ENCODE results near the gene PBX1. TPM values are rescaled to one million over a fixed set of nuclear protein-coding genes. Genes with fewer than 3 reads are reported as not detected.
A peak's percentile ranks its signal among the peaks of the same experiment; 100 is the strongest.

Gene PBX1
- total and polyA plus RNA-seq, 5 experiments from 2014 or later, result 0.08 to 1.8 (median 1.4) TPM; not detected in 2

DNA sequence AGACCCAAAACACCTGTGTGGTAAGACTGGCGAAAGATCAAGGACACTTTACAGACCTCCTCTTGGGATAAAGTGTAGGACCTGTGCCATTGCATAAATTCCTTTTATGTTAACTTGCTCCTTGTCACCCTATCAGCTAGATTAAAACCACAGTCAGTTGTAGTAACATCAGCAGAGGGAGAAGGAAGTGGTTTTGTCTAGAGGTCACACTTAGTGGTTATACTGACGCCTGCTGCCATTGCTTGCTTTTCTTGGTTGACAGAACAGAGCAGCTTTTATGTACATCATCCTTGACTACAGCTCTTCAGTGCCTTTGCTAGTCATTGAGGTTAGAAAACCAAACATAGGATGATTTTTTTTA lies 101.4 kb downstream of the PBX1 start:
- no peak overlapping the region for H3K4me3 Mint-ChIP-seq
- H3K27me3 Mint-ChIP-seq, result peaks cover 0 to 4% (median 0%) of the 10 kb centered on the region in 5 donors
- peak; percentile 92 for ATAC-seq
- peaks cover 0 to 10% (median 2%) of the 10 kb centered on the region in 9 donors for H3K9me3 Mint-ChIP-seq
- peaks cover 8 to 16% (median 13%) of the 10 kb centered on the region in 4 donors for H3K4me1 Mint-ChIP-seq
- no peaks in the 10 kb centered on the region for H3K36me3 Mint-ChIP-seq
- H3K27ac Mint-ChIP-seq, result peak overlapping the region in 5 of 10 donors; percentile 27 to 77 (median 66)
- POLR2A ChIA-PET, result no interaction called here
- DNase-seq, result peak in 5 of 10 donors; percentile 12 to 66 (median 64)

DNA sequence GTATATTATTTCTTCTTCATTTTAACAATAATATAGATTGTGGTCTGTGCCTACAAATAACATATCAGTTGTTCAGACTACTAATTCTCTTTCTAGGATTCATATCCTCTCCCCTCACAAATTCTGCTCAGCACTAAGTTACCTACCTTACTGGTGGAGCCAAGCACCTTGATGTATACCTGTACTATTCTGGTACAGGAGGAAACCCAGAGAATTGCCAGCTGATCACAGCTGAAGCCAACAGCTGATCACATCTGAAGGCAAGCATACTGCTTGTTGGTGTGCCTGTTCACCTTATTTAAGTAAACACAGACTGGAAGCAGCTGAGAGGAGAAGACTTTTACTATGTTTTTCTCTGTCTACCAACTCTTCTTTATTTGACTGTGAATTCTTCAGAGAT lies 101.8 kb downstream of the PBX1 start:
- peak overlapping the region in 8 of 10 donors; percentile 30 to 88 (median 54) for H3K27ac Mint-ChIP-seq
- peaks cover 8 to 16% (median 13%) of the 10 kb centered on the region in 4 donors for H3K4me1 Mint-ChIP-seq
- DNase-seq (peak in 2 of 10 donors; percentile 7 to 35), ATAC-seq (peak; percentile 58 to 59)
- H3K9me3 Mint-ChIP-seq, result peaks cover 0 to 10% (median 2%) of the 10 kb centered on the region in 9 donors
- POLR2A ChIA-PET, result no interaction called here
- no peaks in the 10 kb centered on the region for H3K36me3 Mint-ChIP-seq
- no peak overlapping the region for H3K4me3 Mint-ChIP-seq
- H3K27me3 Mint-ChIP-seq, result peaks cover 0 to 2% (median under 1%) of the 10 kb centered on the region in 5 donors

DNA sequence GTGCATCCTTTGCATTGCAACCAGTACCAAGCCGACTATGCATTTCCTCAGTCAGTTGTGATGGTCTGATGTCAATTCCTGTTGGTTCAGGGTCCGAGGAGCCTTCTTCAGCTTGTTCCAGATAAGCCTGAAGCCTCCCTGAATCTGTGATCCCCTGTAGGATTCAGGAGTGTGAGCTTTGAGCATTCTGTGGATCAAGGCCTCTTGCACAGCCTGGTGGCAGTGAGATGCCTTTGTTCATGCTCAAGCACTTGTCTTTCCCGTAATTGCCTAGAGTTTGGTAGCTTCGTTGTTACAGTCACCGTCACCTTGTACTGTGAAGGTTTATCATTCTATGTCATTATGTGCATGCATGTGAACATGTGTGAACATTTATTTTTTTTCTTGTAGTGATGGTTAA lies 103.5 kb downstream of the PBX1 start:
- no peak for ATAC-seq
- no peak overlapping the region for H3K4me3 Mint-ChIP-seq
- H3K9me3 Mint-ChIP-seq, result peaks cover 0 to 10% (median 2%) of the 10 kb centered on the region in 9 donors
- peaks cover 0 to 3% (median 0%) of the 10 kb centered on the region in 5 donors for H3K27me3 Mint-ChIP-seq
- no peaks in the 10 kb centered on the region for H3K36me3 Mint-ChIP-seq
- H3K27ac Mint-ChIP-seq, result no peak overlapping the region
- DNase-seq, result no peak
- H3K4me1 Mint-ChIP-seq, result peaks cover 8 to 16% (median 13%) of the 10 kb centered on the region in 4 donors
- POLR2A ChIA-PET, result no interaction called here

DNA sequence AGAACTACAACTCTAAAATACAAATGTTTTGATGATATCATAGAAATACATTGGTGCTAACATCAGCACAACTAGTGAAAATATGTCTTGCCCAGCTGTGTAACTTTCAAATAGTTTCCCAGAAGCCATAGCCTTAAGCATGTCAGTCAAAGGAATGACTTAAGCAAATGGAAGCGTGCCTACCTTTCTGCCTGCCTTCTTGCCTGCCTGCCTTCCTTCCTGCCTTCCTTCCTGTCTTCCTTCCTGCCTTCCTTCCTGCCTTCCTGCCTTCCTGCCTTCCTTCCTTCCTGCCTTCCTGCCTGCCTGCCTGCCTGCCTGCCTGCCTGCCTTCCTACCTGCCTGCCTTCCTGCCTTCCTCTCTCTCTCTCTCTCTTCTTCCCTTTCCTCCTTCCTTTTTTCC lies 104.0 kb downstream of the PBX1 start:
- peaks cover 0 to 3% (median 0%) of the 10 kb centered on the region in 5 donors for H3K27me3 Mint-ChIP-seq
- no peak overlapping the region for H3K4me3 Mint-ChIP-seq
- no peaks in the 10 kb centered on the region for H3K36me3 Mint-ChIP-seq
- POLR2A ChIA-PET, result no interaction called here
- no peak for ATAC-seq
- peaks cover 0 to 10% (median 2%) of the 10 kb centered on the region in 9 donors for H3K9me3 Mint-ChIP-seq
- no peak for DNase-seq
- peaks cover 8 to 16% (median 13%) of the 10 kb centered on the region in 4 donors for H3K4me1 Mint-ChIP-seq
- peak overlapping the region in 1 of 10 donors; percentile 87 for H3K27ac Mint-ChIP-seq

DNA sequence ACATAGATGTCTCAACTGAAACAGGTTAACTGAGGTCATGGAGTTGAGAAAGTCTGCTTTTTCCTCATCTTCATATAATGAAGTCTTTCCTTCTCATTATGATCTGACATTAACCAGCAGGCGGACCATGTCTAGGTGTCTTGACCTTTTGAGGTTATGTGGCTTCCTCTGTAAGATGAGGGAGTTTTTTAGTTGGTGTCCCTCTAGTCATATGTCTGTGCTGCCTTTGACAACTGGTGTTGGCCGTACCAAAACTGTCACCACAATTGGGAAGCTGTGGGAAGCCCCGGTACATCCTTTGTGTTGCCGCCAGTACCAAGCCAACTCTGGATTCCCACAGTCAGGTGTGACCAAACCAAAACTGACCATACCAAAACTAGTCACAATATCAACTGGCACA lies 105.1 kb downstream of the PBX1 start:
- ATAC-seq (no peak), DNase-seq (no peak)
- Mint-ChIP-seq H3K4me1 (peaks cover 8 to 16% (median 13%) of the 10 kb centered on the region in 4 donors), H3K4me3 (no peak overlapping the region), H3K36me3 (no peaks in the 10 kb centered on the region), H3K27me3 (peaks cover 0 to 4% (median 2%) of the 10 kb centered on the region in 5 donors), H3K9me3 (peaks cover 0 to 15% (median 3%) of the 10 kb centered on the region in 9 donors), H3K27ac (no peak overlapping the region)
- POLR2A ChIA-PET, result no interaction called here

DNA sequence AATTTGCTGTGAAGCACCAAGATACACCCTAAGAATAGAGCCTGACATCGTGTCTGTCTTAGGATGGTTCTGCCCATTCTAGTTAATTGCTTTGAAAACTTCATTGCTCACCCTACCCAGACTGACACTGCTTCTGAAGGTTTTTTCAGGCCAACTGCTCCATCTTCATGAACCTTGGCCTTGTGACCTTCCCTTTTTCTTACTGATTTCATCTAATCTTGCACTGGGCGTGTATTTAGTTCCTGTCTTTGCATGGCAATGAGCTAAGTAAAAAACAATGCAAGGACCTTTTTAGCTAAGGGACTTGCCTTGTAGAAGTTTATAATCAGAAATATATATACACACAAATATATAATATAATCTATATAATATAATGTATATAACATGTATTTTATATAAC lies 108.0 kb downstream of the PBX1 start:
- no peak overlapping the region for H3K4me3 Mint-ChIP-seq
- H3K27ac Mint-ChIP-seq, result no peak overlapping the region
- POLR2A ChIA-PET, result no interaction called here

DNA sequence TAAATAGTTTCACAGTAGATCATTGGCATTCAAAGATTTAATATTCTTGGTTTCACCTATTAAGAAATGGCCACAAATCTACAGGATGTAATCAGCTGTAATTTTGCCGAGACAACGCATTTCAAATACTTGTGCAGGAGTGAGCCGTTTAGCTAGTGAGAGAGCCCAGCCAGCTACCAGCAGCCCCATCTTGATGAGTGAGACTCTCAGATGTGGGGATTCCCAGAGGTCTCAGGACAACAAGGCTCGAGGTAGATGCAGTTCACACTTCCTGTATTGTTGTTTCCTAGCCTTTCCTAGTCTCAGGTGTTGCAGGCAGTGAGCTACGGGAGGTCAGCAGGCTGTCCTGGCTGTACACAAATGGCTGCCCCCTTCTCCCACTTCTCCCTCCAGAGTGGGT lies 108.6 kb downstream of the PBX1 start:
- Mint-ChIP-seq H3K4me3 (no peak overlapping the region), H3K4me1 (peaks cover 0 to under 1% (median 0%) of the 10 kb centered on the region in 4 donors), H3K36me3 (peaks cover 0 to 4% (median 0%) of the 10 kb centered on the region in 3 donors), H3K27me3 (peaks cover 0 to 7% (median 2%) of the 10 kb centered on the region in 5 donors), H3K9me3 (peaks cover 0 to 23% (median 5%) of the 10 kb centered on the region in 9 donors), H3K27ac (no peak overlapping the region)
- ATAC-seq, result no peak
- POLR2A ChIA-PET, result no interaction called here
- DNase-seq, result no peak

More for the DNA sequence above, 108.0 kb downstream of the PBX1 start:
- H3K27me3 Mint-ChIP-seq, result peaks cover 0 to 7% (median 2%) of the 10 kb centered on the region in 5 donors
- H3K9me3 Mint-ChIP-seq, result peaks cover 0 to 23% (median 5%) of the 10 kb centered on the region in 9 donors
- no peaks in the 10 kb centered on the region for H3K4me1 Mint-ChIP-seq
- ATAC-seq (no peak), DNase-seq (no peak)
- H3K36me3 Mint-ChIP-seq, result peaks cover 0 to 4% (median 0%) of the 10 kb centered on the region in 3 donors

DNA sequence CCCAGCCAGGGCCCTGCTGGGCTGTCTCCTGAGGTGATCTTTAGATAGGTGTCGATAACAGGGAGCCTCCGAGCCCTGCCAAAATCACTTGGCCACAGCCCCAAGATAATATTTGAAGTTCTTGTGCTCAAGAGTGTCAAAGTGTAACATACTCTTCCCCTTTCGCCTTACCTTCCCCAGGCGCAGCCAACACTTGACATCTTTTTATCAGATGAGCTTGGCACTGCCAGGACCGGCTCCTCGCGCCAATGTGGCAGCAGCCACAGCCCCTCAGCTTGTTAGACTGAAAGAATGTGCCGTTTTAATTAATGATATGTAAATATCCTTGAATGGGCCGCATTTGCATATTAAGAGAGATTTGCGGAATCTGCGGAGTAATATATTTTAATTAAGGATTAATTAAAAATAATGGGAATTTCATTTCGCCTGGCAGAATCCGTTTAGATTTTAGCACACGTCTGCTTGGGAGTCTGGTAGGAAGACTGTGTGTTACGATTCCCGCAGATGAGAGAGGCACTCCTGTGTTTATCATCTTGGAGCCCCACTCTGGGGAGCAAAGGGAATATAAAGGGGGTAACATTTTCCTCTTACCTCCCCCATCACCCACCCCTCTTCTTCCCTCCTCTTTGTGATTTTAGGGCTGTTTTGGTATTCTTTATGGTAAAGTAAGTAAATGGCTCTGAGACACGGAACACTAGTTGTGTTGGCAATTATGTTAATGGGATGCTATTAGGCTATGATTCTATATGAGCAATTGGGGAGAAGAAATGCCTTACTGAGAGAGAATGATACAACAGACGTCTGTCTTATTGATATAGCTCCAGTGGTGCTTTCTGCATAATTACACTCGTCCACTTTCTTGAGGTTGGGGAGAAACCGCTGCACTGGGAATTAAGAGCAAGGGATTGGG lies 109.8 kb downstream of the PBX1 start:
- ATAC-seq (no peak), DNase-seq (no peak)
- peaks cover 0 to 13% (median 3%) of the 10 kb centered on the region in 9 donors for H3K9me3 Mint-ChIP-seq
- POLR2A ChIA-PET, result no interaction called here
- peaks cover 0 to 7% (median 2%) of the 10 kb centered on the region in 5 donors for H3K27me3 Mint-ChIP-seq
- H3K36me3 Mint-ChIP-seq, result peaks cover 0 to 4% (median 0%) of the 10 kb centered on the region in 3 donors
- no peak overlapping the region for H3K27ac Mint-ChIP-seq
- H3K4me3 Mint-ChIP-seq, result no peak overlapping the region
- peaks cover 0 to 6% (median 1%) of the 10 kb centered on the region in 4 donors for H3K4me1 Mint-ChIP-seq

DNA sequence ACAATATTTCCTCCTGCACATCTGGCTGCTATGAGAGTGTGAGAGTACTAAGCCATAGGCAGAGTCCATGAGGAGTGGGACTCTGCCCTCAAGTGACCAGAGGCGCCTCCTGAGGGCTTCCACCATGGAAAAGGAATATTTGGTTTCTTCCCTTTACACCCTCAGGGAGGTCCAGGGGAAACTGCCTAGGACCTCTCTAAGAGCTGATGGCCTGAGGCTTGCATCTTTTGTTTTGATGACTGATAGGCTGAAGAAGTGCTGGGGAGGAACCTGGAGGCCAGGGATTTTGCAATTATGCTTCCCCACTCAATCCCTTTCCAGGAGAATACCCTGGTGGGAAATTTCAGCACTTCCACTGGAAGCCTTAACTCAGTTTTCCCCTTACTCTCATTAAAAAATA lies 111.0 kb downstream of the PBX1 start:
- Mint-ChIP-seq H3K27ac (no peak overlapping the region), H3K27me3 (peaks cover 0 to 7% (median 2%) of the 10 kb centered on the region in 5 donors), H3K4me1 (peaks cover 0 to 6% (median 1%) of the 10 kb centered on the region in 4 donors), H3K9me3 (peaks cover 0 to 13% (median 2%) of the 10 kb centered on the region in 9 donors), H3K36me3 (peaks cover 0 to 4% (median 0%) of the 10 kb centered on the region in 3 donors), H3K4me3 (no peak overlapping the region)
- DNase-seq (no peak), ATAC-seq (no peak)
- POLR2A ChIA-PET, result no interaction called here

DNA sequence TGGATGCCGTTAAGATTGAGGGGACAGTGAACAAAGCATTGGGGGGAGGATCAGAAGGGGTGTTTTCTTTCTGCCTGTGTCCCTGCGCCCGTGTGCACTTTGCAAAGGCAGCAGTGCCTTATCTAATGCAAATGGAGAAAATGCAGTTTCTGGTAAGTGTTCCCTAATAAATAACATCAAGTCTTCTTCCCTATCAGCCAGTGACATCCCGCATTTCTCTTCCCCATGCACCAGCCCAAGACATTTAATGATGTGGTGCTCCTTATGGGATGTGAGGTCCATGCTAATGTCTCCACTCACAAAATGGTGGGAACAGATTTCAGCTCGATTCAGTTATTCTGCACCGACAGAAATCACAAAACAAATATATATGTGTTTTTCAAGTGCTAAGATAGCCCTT lies 111.8 kb downstream of the PBX1 start:
- POLR2A ChIA-PET, result no interaction called here
- H3K27me3 Mint-ChIP-seq, result peaks cover 0 to 7% (median 2%) of the 10 kb centered on the region in 5 donors

DNA sequence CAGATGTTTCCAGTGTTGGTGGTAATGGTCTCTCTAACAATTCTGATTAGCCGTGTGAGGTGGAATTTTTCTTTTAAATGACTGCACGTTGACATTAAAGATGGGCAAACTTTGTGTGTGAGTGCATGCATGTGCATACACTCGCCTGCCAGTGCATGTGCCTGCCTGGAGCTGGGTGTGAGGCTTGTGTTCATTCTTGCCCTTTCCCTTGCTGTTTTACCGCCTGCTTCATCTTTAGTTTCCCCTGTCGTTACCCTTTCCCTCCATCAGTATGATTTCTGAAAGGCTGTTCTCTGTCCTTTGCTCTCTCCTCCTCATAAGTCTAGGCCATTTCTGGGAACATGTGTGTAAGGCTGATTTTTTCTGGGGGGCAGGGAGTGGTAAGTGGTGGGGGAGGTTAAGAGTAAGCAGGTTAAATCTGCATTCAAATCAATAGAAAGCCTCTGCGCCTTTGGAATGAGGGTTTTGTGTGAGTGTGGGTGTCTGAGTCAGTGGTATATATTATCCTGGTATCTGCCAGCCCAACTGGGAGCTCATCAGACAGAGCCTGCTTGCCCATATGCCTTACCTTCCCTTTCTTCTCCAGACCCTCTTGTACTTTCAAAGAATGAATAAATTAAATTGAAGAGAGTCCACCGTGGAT lies 112.5 kb downstream of the PBX1 start:
- Mint-ChIP-seq H3K27me3 (peaks cover 0 to 7% (median 3%) of the 10 kb centered on the region in 5 donors), H3K36me3 (peaks cover 0 to 4% (median 0%) of the 10 kb centered on the region in 3 donors), H3K27ac (no peak overlapping the region), H3K9me3 (peaks cover 0 to 13% (median 2%) of the 10 kb centered on the region in 9 donors), H3K4me3 (no peak overlapping the region), H3K4me1 (peaks cover 0 to 6% (median 1%) of the 10 kb centered on the region in 4 donors)
- DNase-seq (no peak), ATAC-seq (no peak)
- POLR2A ChIA-PET, result no interaction called here

More for the DNA sequence above, 111.8 kb downstream of the PBX1 start:
- peaks cover 0 to 6% (median 1%) of the 10 kb centered on the region in 4 donors for H3K4me1 Mint-ChIP-seq
- ATAC-seq (no peak), DNase-seq (no peak)
- peaks cover 0 to 13% (median 2%) of the 10 kb centered on the region in 9 donors for H3K9me3 Mint-ChIP-seq
- no peak overlapping the region for H3K27ac Mint-ChIP-seq
- no peak overlapping the region for H3K4me3 Mint-ChIP-seq
- H3K36me3 Mint-ChIP-seq, result peaks cover 0 to 4% (median 0%) of the 10 kb centered on the region in 3 donors

DNA sequence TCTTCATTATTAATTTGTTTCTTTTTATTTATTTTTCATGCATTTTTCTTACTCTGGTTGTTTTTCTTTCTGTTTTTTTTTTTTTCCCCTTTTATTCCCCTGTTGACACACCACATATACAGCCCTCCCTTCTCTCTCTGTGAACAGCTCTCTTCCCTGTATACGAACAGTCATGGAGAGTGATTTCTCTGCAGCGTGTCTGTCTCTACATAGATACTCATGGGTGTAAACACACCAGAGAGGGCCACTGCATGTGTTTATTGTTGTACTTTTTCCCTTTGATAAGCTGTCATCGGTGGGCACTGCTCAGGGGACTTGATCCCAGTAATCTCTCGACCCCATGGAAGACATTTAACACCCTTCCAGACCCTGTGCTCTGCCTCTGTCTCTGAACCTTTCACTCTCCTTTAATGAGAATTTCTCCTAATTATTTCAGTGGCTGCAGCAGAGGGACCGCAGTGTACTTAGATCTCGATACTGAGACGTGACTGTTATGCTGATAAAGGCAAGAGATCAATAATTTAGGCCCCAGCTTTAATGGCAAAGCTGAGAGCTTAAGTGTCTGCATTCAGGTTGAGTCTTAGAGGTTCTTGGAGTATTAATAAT lies 113.1 kb downstream of the PBX1 start:
- H3K27ac Mint-ChIP-seq, result no peak overlapping the region
- H3K27me3 Mint-ChIP-seq, result peaks cover 0 to 7% (median 3%) of the 10 kb centered on the region in 5 donors
- POLR2A ChIA-PET, result no interaction called here
- no peak for ATAC-seq
- peaks cover 0 to 4% (median 0%) of the 10 kb centered on the region in 3 donors for H3K36me3 Mint-ChIP-seq
- peaks cover 0 to 6% (median 1%) of the 10 kb centered on the region in 4 donors for H3K4me1 Mint-ChIP-seq
- DNase-seq, result no peak
- H3K4me3 Mint-ChIP-seq, result no peak overlapping the region
- peaks cover 0 to 13% (median 2%) of the 10 kb centered on the region in 9 donors for H3K9me3 Mint-ChIP-seq
